Astrocyte (in vitro differentiated cells and primary cell): ENCODE measurements around the gene MED13L. TPM values are rescaled to one million over a fixed set of nuclear protein-coding genes. Genes with fewer than 3 reads are reported as not detected.

ENCODE experiments used
- DNase-seq: peaks from one replicate; pipeline ENCODE4 v3.0.0-alpha.2; 2010; ENCODE audit warnings: low read depth
- FAIRE-seq: peaks from 2 replicates; lab custom pipeline; 2011; peaks lifted over from hg19 to GRCh38; lab: Jason Lieb, UNC
- H2AFZ ChIP-seq: 2 replicates; pipeline ENCODE4 v1.6.0; 2012; ENCODE audit warnings: low read depth, low read length, inconsistent platforms
- H3K27ac ChIP-seq: 2 replicates; pipeline ENCODE4 v1.5.1; 2011; ENCODE audit warnings: low read depth, low read length, inconsistent platforms
- H3K27me3 ChIP-seq: 2 replicates; pipeline ENCODE4 v1.6.0; 2011; ENCODE audit warnings: low read length, inconsistent platforms; ENCODE audit not compliant: insufficient read depth
- H3K36me3 ChIP-seq: 2 replicates; pipeline ENCODE4 v1.5.1; 2011; ENCODE audit warnings: low read length, inconsistent platforms; ENCODE audit not compliant: insufficient read depth
- H3K4me1 ChIP-seq: 2 replicates; pipeline ENCODE4 v1.5.1; 2011; ENCODE audit warnings: low read length, inconsistent platforms; ENCODE audit not compliant: insufficient read depth
- H3K4me2 ChIP-seq: 2 replicates; pipeline ENCODE4 v1.6.0; 2012; ENCODE audit warnings: low read length, inconsistent platforms
- H3K4me3 ChIP-seq: 2 replicates; pipeline ENCODE4 v1.5.1; 2011; ENCODE audit warnings: low read depth, mild to moderate bottlenecking, low read length, inconsistent platforms; ENCODE audit not compliant: insufficient read depth
- H3K79me2 ChIP-seq: 2 replicates; pipeline ENCODE4 v1.6.0; 2012; ENCODE audit warnings: mild to moderate bottlenecking, low read length, inconsistent platforms; ENCODE audit not compliant: insufficient read depth
- H3K9ac ChIP-seq: 2 replicates; pipeline ENCODE4 v1.6.0; 2012; ENCODE audit warnings: mild to moderate bottlenecking, low read length, inconsistent platforms
- H3K9me3 ChIP-seq: 2 replicates; pipeline ENCODE4 v1.5.1; 2012; ENCODE audit warnings: low read depth, mild to moderate bottlenecking, low read length, inconsistent platforms; ENCODE audit not compliant: insufficient read depth
- H4K20me1 ChIP-seq: 2 replicates; pipeline ENCODE4 v1.6.0; 2012; ENCODE audit warnings: low read length, inconsistent platforms; ENCODE audit not compliant: insufficient read depth
- H3K27ac Mint-ChIP-seq: one replicate; pipeline ENCODE4 v1.8.0; 2021; ENCODE audit warnings: mild to moderate bottlenecking, mixed read lengths; ENCODE audit not compliant: unreplicated experiment
- H3K27me3 Mint-ChIP-seq: one replicate; pipeline ENCODE4 v1.8.0; 2021; ENCODE audit warnings: low read depth, mixed read lengths; ENCODE audit not compliant: unreplicated experiment
- H3K36me3 Mint-ChIP-seq: one replicate; pipeline ENCODE4 v1.8.0; 2021; ENCODE audit warnings: low read depth, mixed read lengths; ENCODE audit not compliant: unreplicated experiment
- H3K4me1 Mint-ChIP-seq: one replicate; pipeline ENCODE4 v1.8.0; 2021; ENCODE audit warnings: low read depth, mixed read lengths; ENCODE audit not compliant: unreplicated experiment
- H3K4me3 Mint-ChIP-seq: one replicate; pipeline ENCODE4 v1.8.0; 2021; ENCODE audit warnings: mild to moderate bottlenecking, moderate library complexity, mixed read lengths; ENCODE audit not compliant: unreplicated experiment
- H3K9me3 Mint-ChIP-seq: one replicate; pipeline ENCODE4 v1.8.0; 2021; ENCODE audit warnings: mild to moderate bottlenecking, mixed read lengths; ENCODE audit not compliant: unreplicated experiment
- CTCF ChIP-seq: IDR thresholded peaks from 2 replicates; pipeline ENCODE4 v1.5.1; 2011; ENCODE audit warnings: low read depth, mild to moderate bottlenecking, inconsistent platforms, low read length, moderate library complexity; ENCODE audit not compliant: insufficient read depth
- EZH2 ChIP-seq: IDR thresholded peaks from 2 replicates; pipeline ENCODE4 v1.6.1; 2012; ENCODE audit warnings: mild to moderate bottlenecking, low read length, inconsistent platforms; ENCODE audit not compliant: insufficient read depth
- total RNA-seq: library from RNA; stranded (reverse); gene quantifications from 2 replicates; pipeline ENCODE4 v1.2.1, GENCODE V29; 2021

Gene MED13L
- total RNA-seq, 1 donor from 2014 or later, result 153 TPM

- H3K9me3 ChIP-seq, result no peaks in the 10 kb centered on the region
- no peaks in the 10 kb centered on the region for H3K79me2 ChIP-seq
- H3K4me2 ChIP-seq, result no peak overlapping the region
- H4K20me1 ChIP-seq, result no peaks in the 10 kb centered on the region
- no peak overlapping the region for H3K9ac ChIP-seq
- no peaks in the 10 kb centered on the region for H3K27me3 ChIP-seq
- H2AFZ ChIP-seq, result no peak overlapping the region
- no peak overlapping the region for H3K4me3 ChIP-seq
- H3K27me3 Mint-ChIP-seq, result peaks cover 1% of the 10 kb centered on the region
- TF ChIP-seq EZH2 (no peak), CTCF (no peak)
- no peaks in the 10 kb centered on the region for H3K36me3 Mint-ChIP-seq
- H3K36me3 ChIP-seq, result no peaks in the 10 kb centered on the region
- H3K9me3 Mint-ChIP-seq, result no peaks in the 10 kb centered on the region
- FAIRE-seq (peak; percentile 67), DNase-seq (no peak)
- H3K27ac Mint-ChIP-seq, result no peak overlapping the region
- H3K27ac ChIP-seq, result no peak overlapping the region
- H3K4me1 ChIP-seq, result no peaks in the 10 kb centered on the region
- H3K4me3 Mint-ChIP-seq, result no peak overlapping the region
- H3K4me1 Mint-ChIP-seq, result peaks cover 5% of the 10 kb centered on the region
Measured at GRCh38 chr12:116294454-116295165, 17.1 kb upstream of the MED13L start.

GRCh38 chr12:116293687-116294453, 16.4 kb upstream of the MED13L start:
- Mint-ChIP-seq H3K9me3 (no peaks in the 10 kb centered on the region), H3K4me1 (peaks cover 2% of the 10 kb centered on the region), H3K27me3 (peaks cover 1% of the 10 kb centered on the region), H3K27ac (no peak overlapping the region), H3K36me3 (no peaks in the 10 kb centered on the region), H3K4me3 (no peak overlapping the region)
- Histone ChIP-seq H3K79me2 (no peaks in the 10 kb centered on the region), H3K27me3 (no peaks in the 10 kb centered on the region), H3K4me2 (no peak overlapping the region), H3K9me3 (no peaks in the 10 kb centered on the region), H3K27ac (no peak overlapping the region), H3K4me3 (no peak overlapping the region), H3K4me1 (no peaks in the 10 kb centered on the region), H3K9ac (no peak overlapping the region), H4K20me1 (no peaks in the 10 kb centered on the region), H3K36me3 (no peaks in the 10 kb centered on the region), H2AFZ (no peak overlapping the region)
- DNase-seq (no peak), FAIRE-seq (no peak)
- TF ChIP-seq CTCF, result no peak
- TF ChIP-seq EZH2, result no peak

GRCh38 chr12:116291218-116291617, 13.7 kb upstream of the MED13L start:
- no peak for FAIRE-seq
- peaks cover 2% of the 10 kb centered on the region for H3K4me1 Mint-ChIP-seq
- no peak overlapping the region for H3K4me3 Mint-ChIP-seq
- Histone ChIP-seq H2AFZ (no peak overlapping the region), H3K9me3 (no peaks in the 10 kb centered on the region), H3K9ac (no peak overlapping the region), H3K4me2 (no peak overlapping the region), H3K4me3 (no peak overlapping the region), H3K27me3 (no peaks in the 10 kb centered on the region), H3K27ac (no peak overlapping the region), H3K36me3 (no peaks in the 10 kb centered on the region), H3K79me2 (no peaks in the 10 kb centered on the region), H4K20me1 (no peaks in the 10 kb centered on the region), H3K4me1 (no peaks in the 10 kb centered on the region)
- TF ChIP-seq EZH2, result no peak
- no peak for TF ChIP-seq CTCF
- no peaks in the 10 kb centered on the region for H3K36me3 Mint-ChIP-seq
- no peak for DNase-seq
- no peaks in the 10 kb centered on the region for H3K27me3 Mint-ChIP-seq
- H3K9me3 Mint-ChIP-seq, result no peaks in the 10 kb centered on the region
- no peak overlapping the region for H3K27ac Mint-ChIP-seq
